ENCODE measurements around the gene ANTXRL. TPM values are rescaled to one million over a fixed set of nuclear protein-coding genes. Genes with fewer than 3 reads are reported as not detected.

Gene ANTXRL
- total RNA-seq, 1 experiment from 2014 or later: 0.26 TPM

DNA sequence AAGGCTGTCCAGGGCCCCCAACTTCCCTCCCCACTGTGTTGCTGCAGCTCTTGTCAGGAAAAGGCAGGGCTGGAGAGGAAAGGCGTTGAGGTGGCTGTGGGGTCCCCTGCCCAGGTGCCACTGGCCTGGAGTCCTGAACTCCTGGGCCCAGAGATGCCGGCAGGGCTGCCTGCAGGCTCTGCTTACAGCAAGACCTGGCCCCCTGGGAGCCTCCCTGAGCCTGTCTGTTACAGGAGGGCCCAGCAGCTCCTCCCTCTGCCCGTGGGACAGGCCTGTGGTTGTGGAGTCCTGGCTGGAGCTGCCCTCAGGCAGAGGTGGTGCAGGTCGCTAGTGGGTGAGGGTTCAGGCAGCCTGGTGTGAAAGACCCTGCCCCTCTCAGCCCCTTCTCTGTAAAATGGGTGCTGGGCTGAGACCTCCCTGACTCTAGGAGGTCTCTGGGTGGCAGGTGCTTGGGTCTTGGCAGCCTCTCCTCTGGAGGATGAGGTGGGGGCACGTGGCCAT, 9.9 kb downstream of the ANTXRL start:
- POLR2A ChIA-PET (ENCODE audit: unreplicated experiment): no interaction called here

DNA sequence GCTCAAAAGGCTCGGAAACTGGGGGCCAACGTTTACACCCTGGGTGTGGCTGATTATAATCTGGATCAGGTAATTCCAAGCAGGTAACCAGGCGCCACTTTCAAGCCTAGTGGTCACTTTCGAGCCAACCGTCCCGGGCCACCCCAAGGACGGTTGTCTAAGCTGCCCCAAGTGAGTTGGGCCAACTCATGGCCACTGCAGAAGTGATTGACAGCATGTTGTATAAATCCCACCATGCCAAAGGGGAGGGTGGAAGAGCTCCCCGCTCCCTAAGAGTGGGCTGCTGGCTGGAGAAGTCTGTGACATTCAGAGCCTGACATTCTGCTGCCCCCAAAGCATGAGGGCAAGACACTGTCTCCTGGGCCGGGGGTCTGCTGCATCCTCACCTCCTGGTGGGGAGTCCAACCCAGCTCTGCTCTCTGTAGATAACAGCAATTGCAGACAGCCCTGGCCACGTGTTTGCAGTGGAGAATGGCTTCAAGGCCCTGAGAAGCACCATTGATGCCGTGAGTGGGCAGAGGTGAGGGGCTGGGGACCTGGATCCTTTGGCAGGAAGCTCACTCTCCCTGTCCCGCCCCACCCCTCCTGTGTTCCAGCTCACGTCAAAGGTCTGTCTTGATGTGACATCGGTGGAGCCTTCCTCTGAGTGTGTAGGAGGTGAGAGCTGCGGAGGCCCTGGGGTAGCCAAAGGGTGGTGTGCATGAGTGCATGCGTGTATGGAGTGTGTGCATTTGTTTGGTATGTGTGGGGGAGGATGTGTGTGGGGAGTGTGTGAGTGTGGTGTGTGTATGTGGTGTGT, 10.8 kb downstream of the ANTXRL start:
- H2AFZ ChIP-seq: no peak overlapping the region
- H3K9me3 ChIP-seq (ENCODE audit: insufficient read depth, low read depth): no peaks in the 10 kb centered on the region
- intact Hi-C loops (cut with micrococcal nuclease; ENCODE audit: unreplicated experiment): no loop called here
- no peaks in the 10 kb centered on the region for H3K9me2 ChIP-seq (ENCODE audit: insufficient read depth)
- no peak for DNase-seq
- H4K20me1 ChIP-seq (ENCODE audit: insufficient read depth): no peaks in the 10 kb centered on the region
- ChIA-PET CTCF (interaction anchor here (0.7 kb wide), 1 partner anchor 9 kb away, joined by 3 read pairs; no protein-coding TSS in a partner anchor), POLR2A (ENCODE audit: unreplicated experiment) (no interaction called here)
- H3K36me3 ChIP-seq (ENCODE audit: low read depth): no peaks in the 10 kb centered on the region
- no TSS peak for BruUV-seq (replicated peaks)
- no peaks in the 10 kb centered on the region for H3F3A ChIP-seq (ENCODE audit: insufficient read depth, low read depth)
- peaks cover 6% of the 10 kb centered on the region for H3K4me1 ChIP-seq (replicated peaks; ENCODE audit: insufficient read depth)
- H3K27me3 ChIP-seq (ENCODE audit: insufficient read depth, low read depth): no peaks in the 10 kb centered on the region
- no peak overlapping the region for H3K4me2 ChIP-seq
- no peak overlapping the region for H3K4me3 ChIP-seq
- H3K27ac ChIP-seq: no peak overlapping the region
- TF ChIP-seq EZH2 (IDR thresholded peaks at IDR 0.05; ENCODE audit: low read depth): no peak
- TF ChIP-seq, protein P1, sequence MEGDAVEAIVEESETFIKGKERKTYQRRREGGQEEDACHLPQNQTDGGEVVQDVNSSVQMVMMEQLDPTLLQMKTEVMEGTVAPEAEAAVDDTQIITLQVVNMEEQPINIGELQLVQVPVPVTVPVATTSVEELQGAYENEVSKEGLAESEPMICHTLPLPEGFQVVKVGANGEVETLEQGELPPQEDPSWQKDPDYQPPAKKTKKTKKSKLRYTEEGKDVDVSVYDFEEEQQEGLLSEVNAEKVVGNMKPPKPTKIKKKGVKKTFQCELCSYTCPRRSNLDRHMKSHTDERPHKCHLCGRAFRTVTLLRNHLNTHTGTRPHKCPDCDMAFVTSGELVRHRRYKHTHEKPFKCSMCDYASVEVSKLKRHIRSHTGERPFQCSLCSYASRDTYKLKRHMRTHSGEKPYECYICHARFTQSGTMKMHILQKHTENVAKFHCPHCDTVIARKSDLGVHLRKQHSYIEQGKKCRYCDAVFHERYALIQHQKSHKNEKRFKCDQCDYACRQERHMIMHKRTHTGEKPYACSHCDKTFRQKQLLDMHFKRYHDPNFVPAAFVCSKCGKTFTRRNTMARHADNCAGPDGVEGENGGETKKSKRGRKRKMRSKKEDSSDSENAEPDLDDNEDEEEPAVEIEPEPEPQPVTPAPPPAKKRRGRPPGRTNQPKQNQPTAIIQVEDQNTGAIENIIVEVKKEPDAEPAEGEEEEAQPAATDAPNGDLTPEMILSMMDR (conservative IDR thresholded peaks at IDR 0.05): no peak
- H3K79me2 ChIP-seq (ENCODE audit: low read depth): no peaks in the 10 kb centered on the region

More for the DNA sequence above, 9.9 kb downstream of the ANTXRL start:
- Histone ChIP-seq H3F3A (ENCODE audit: insufficient read depth, low read depth) (peaks cover 4% of the 10 kb centered on the region; the same call in 1 of the 2 replicates), H3K4me3 (no peak overlapping the region), H3K79me2 (ENCODE audit: low read depth) (no peaks in the 10 kb centered on the region), H3K4me1 (replicated peaks; ENCODE audit: insufficient read depth) (peaks cover 15% of the 10 kb centered on the region), H3K27me3 (ENCODE audit: insufficient read depth, low read depth) (no peaks in the 10 kb centered on the region), H3K4me2 (no peak overlapping the region), H3K27ac (no peak overlapping the region), H4K20me1 (ENCODE audit: insufficient read depth) (no peaks in the 10 kb centered on the region), H3K9me3 (ENCODE audit: insufficient read depth, low read depth) (no peaks in the 10 kb centered on the region), H2AFZ (no peak overlapping the region), H3K9me2 (ENCODE audit: insufficient read depth) (no peaks in the 10 kb centered on the region), H3K36me3 (ENCODE audit: low read depth) (no peaks in the 10 kb centered on the region)
- DNase-seq: no peak
- intact Hi-C loops (cut with micrococcal nuclease; ENCODE audit: unreplicated experiment): no loop called here
- CTCF ChIA-PET: no interaction called here
- TF ChIP-seq, protein P1 (conservative IDR thresholded peaks at IDR 0.05): no peak
- TF ChIP-seq EZH2 (IDR thresholded peaks at IDR 0.05; ENCODE audit: low read depth): no peak
- BruUV-seq (replicated peaks): no TSS peak

DNA sequence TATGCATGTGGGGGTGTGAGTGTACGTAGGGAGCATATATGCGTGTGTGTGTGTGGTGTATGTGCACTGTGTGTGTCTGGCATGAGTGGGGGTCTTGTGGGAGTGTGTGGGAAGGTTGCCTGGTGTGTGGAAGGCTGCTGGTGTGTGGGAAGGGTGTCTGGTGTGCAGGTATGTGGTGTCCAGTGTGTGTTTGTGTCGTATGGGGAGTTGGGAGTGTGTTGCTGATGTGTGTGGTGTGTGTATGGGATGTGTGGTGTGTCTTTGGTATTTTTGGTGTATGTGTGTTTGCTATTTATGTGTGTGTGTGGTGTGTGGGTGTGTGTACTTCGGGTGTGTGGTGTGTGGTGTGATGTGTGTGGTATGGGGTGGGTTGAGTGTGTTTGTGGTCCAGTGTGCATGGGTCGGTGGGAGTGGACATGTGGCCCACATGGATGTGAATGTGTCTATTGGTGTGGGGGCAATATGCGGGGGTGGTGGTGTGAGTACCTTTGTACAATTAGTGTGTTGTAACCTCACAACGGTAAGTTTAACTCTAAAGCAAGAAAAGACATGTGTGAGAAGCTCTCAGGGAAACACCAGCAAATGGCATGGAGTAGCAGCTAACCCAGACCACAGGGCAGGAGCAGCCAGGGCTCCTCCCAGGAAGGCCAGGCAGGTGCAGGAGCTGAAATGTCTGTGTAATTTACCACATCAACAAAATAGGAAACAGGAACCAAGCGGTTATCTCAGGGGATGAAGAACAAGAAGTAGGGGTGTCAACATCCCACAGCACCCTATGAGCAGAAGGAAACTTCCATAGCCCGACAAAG, 11.9 kb downstream of the ANTXRL start:
- DNase-seq: no peak
- intact Hi-C loops (cut with micrococcal nuclease; ENCODE audit: unreplicated experiment): no loop called here
- H3K27me3 ChIP-seq (ENCODE audit: insufficient read depth, low read depth): no peaks in the 10 kb centered on the region
- ChIA-PET CTCF (interaction anchor here (0.7 kb wide), 1 partner anchor 10 kb away, joined by 3 read pairs; no protein-coding TSS in a partner anchor), POLR2A (ENCODE audit: unreplicated experiment) (no interaction called here)
- H3K4me2 ChIP-seq: no peak overlapping the region
- no peaks in the 10 kb centered on the region for H3F3A ChIP-seq (ENCODE audit: insufficient read depth, low read depth)
- H3K79me2 ChIP-seq (ENCODE audit: low read depth): no peaks in the 10 kb centered on the region
- H3K27ac ChIP-seq: no peak overlapping the region
- H3K9me2 ChIP-seq (ENCODE audit: insufficient read depth): no peaks in the 10 kb centered on the region
- H2AFZ ChIP-seq: no peak overlapping the region
- no TSS peak for BruUV-seq (replicated peaks)
- no peaks in the 10 kb centered on the region for H4K20me1 ChIP-seq (ENCODE audit: insufficient read depth)
- no peaks in the 10 kb centered on the region for H3K9me3 ChIP-seq (ENCODE audit: insufficient read depth, low read depth)
- no peaks in the 10 kb centered on the region for H3K36me3 ChIP-seq (ENCODE audit: low read depth)
- no peak overlapping the region for H3K4me3 ChIP-seq
- no peaks in the 10 kb centered on the region; the same call in 1 of the 2 replicates for H3K4me1 ChIP-seq (replicated peaks; ENCODE audit: insufficient read depth)
- TF ChIP-seq EZH2 (IDR thresholded peaks at IDR 0.05; ENCODE audit: low read depth): no peak
- TF ChIP-seq, protein P1 (conservative IDR thresholded peaks at IDR 0.05): no peak
